ENCODE results near the gene IRF4.

DNA sequence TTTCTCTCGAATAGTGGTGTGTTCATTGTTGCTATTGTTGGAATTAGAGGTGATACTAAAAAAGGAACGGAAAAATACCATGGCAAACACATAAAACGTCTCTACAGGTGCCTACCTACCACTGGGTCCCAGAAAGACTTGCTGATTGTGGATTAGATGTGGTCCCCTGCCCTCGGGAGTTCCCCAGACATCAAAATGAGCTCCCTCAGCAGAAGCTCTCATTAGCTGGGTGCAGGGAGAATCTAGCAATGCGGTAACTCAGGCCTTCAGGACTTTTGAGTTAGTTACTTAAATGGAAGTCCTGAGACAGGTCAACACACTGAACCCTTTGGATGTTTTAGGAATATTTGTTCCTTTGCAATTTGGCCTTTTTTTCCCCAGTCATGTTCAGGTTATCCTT, 6.1 kb downstream of the IRF4 start:
- TF ChIP-seq CTCF (conservative IDR thresholded peaks at IDR 0.05; ENCODE audit: low read length) (no peak), EZH2phosphoT487 (IDR thresholded peaks at IDR 0.05; ENCODE audit: borderline replicate concordance, low read depth, low read length) (no peak)

Measured in OCI-LY7 (cell line).